Activated CD4-positive, alpha-beta T cell treated with anti-CD3 and anti-CD28 coated beads for 4 hours (primary cell): ENCODE measurements around the gene DCC.

ENCODE experiments used
- DNase-seq, 2 donors: peaks; one replicate each; pipeline ENCODE4 v3.0.0-alpha.2; 2020

The DCC gene

GRCh38 chr18:52829320-52829719, 489.3 kb downstream of the DCC start:
- DNase-seq = no peak

DNA sequence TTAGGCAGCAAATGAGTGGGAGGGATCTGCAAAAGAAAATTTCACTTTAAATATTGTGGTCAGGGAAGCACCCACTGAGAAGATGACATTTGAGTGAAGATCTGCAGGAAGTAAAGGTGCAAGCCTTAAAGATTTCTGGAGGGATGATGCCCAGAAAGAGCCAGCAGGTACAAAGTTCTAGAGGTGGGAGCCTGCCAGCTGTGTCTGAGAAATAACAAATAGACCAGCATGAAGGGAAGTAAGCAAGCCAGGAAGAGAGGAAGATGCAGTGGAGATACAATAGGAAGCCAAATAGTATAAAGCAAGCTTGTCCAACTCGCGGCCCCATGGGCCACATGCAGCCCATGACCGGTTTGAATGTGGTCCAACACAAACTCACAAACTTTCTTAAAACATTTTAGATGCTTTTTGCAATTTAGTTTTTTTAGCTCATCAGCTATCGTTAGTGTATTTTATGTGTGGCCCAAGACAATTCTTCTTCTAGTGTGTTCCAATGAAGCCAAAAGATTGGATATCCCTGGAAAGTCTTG, 489.9 kb downstream of the DCC start:
- DNase-seq = no peak

- no peak for DNase-seq
These were observed 504.3 kb downstream of the DCC start for GRCh38 chr18:52844323-52844722.

- DNase-seq = no peak
These were observed 505.0 kb downstream of the DCC start for GRCh38 chr18:52845036-52845435.

DNA sequence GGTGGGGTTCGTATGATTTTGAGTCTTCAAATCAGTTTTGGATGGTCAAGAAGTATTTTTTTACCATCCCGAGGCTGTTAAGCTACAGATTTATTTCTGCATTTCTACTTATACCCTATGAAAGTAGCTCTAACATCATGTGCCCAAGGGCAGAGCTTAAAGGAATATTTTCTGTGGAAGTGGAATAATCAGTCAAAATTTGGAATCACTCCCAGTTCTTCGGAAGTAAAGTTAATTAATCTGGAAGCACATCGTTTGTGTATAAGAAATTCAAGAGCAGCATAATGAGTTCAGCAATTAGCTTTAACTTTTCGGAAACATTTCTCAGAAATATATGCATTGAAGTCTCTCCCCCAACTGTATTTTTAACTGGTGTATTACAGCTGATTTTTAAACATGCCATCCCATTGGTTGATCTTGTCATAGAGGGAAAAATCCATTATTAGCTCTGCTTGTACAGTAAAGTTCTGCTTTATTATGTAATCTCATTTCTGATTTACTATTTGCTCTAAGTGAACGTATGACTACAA, 510.1 kb downstream of the DCC start:
- no peak for DNase-seq

- no peak for DNase-seq
These were observed 521.6 kb downstream of the DCC start for GRCh38 chr18:52861558-52861957.

GRCh38 chr18:52869349-52869923, 529.4 kb downstream of the DCC start:
- DNase-seq = no peak

- no peak for DNase-seq
These were observed 530.2 kb downstream of the DCC start for GRCh38 chr18:52869942-52870907.

DNA sequence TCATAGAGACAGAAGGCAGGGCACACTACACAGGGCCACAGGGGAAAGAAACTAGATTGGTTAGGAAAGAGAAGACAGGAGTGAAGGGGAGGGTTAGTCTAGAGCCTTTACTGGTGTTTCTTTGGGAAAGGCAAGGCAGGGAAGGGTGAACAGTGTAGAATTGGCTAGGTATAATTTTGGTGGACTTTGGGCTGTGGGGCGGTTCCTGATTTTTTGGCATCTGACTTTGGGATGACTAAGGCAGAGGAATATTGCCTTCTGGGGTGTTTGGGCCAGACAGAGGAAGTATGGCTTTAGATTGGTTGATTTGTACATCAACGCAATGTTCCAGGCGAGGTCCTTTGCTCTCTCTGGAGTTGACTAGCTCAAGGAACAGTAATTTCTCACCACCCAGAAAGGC, 534.8 kb downstream of the DCC start:
- DNase-seq = no peak

DNA sequence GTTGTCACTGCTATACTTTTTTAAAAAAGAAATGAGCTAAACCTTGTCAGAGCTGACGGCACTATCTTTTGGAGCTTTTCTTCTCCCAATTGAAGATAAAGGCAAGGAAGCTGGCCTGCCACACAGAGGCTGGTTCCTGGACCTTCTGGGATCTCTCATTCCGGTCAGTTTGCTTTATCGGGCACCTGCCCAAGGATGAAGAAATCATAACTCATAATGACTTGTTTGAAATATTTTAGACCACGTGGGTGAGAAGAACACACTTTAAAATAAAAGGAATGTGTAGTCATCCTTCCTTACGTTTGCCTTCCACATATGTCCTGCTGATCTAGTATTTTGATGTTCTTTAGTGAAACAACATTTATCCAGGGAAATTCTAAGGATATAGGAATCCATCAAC, 535.7 kb downstream of the DCC start:
- DNase-seq = no peak

DNA sequence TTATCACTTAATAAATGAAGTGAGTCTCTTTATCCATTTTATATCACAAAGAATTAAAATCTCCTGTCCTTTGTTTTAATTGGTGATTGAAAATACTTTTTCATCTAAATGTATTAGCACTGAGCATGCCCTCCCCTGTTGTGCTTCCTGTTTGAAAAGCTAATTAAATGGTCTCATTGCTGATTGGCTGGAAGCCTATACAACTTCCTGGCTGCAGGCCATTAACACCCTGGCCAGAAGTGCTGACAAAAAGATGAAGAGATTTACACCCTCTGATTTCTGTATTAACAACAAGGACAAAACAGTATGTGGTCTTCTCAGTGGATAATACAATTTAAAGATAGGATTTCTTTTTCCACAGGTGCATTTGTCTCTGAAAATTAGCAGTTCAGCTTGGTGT, 548.0 kb downstream of the DCC start:
- no peak for DNase-seq

DNA sequence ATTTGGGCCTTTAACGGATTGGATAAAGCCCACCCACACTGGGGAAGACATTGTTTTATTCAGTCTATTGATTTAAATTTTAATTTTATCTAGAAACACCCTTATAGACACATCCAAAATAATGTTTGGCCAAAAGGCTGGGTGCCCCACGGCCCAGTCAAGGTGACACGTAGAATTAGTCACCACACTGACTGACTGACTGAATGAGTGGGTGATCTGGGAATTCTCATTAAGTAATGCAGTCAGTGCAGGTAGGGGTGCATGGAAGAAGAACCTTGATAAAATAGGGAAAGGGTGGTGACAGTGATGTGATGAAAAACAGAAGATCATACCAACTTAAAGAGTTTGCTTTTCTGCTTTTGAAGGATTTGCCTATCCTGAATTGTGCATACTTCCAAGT, 554.8 kb downstream of the DCC start:
- no peak for DNase-seq

DNA sequence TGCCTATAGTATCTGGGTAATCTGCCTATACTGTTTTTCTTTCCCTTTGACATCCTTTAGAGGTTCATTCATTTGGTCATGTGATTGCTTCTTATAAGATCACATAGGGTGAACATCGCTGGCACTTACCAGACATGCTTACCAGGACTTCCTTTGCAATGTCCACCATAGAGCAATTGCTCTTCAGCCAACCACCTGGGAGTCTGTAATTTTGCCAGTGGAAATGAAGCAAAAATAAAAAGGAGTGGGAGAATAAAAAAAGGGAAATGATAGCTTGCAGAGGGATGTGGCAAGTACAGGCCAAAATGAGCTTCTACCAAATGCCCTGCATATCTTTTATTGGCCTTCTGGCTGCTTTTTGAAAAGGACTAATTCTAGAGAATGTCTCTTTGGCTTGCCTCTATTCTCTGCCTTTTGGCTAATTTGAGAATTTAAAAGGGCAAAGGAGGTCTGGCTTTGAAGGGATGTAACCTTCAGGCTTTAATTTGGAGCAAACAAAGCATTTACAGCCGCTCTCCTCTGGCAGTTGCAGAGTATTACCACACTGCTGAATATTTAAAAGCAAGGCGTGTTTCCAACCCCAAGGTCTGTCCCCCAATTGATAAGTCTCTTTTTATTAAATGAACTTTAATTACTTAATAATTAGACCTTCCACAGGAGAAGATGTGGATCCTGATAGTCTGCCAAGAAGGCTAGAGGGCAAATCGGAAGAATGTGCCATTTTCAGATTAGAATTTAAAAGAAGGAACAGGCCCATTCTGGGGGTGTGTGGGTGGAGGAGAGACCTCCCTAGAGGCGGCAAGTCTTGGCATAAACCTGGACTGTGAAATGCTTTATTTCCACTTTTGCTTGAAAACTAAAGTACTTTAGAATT, 557.9 kb downstream of the DCC start:
- DNase-seq = no peak

DNA sequence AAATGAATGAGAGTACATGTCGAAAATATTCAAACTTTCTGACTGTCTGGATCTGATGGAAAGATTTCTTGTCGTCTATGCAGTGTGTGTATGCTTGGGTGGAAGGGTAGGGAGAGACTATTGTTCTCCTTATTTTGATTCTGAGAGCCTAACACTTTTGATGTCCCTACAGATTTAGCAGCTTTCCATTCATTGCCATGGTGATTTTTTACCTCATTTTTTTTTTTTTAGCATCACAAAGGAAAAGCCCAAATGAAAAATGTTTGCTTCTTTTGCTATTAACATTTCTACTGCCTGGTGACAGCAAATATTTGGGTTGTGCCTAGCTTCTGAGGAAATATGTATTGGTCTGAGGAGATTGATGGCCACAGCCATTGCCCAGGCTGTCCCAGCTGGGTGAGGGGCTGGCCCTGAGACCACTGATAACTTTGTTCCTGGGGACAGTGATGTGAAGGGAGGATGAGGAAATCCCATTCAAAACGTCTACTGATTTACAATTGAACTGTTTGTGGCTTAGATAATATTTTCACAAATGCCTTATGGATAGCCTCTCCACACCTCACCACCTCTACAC, 558.6 kb downstream of the DCC start:
- DNase-seq = no peak

DNA sequence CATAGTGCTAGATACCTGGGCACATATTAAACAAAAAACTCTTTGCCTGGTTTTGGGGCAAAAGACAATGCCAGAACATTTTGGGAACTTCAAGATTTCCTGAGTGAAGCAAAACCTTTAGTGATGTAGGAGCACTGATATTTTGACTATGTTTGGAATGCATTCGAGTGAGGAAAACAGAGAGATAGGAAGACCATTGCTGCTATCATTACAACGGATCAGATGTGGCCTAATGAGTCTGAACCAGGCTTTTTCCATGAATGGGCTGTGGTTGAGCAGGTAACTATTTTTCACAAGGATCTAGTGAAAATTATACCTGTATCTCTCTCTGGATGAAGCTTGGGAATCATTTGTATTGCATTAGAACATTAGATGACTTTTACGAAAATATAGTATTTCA, 562.2 kb downstream of the DCC start:
- no peak for DNase-seq

DNA sequence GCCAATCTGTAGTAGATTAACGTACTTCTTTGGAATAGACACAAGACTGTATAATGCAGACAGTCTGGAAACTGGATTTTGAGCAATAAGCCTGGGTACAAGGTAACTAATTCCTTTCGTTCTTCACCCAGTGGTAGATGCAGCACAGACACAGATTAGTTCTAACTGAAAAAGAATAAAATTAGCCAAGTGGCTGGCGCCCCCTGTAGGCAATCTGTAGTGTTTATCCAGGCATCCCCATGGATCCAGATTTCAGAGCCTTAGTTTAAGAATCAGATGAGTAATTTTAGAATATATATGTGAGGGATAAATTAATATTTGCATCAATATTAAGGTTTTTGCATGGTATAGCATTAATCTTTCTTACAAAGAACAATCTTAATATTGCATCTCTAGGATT, 563.9 kb downstream of the DCC start:
- no peak for DNase-seq

DNA sequence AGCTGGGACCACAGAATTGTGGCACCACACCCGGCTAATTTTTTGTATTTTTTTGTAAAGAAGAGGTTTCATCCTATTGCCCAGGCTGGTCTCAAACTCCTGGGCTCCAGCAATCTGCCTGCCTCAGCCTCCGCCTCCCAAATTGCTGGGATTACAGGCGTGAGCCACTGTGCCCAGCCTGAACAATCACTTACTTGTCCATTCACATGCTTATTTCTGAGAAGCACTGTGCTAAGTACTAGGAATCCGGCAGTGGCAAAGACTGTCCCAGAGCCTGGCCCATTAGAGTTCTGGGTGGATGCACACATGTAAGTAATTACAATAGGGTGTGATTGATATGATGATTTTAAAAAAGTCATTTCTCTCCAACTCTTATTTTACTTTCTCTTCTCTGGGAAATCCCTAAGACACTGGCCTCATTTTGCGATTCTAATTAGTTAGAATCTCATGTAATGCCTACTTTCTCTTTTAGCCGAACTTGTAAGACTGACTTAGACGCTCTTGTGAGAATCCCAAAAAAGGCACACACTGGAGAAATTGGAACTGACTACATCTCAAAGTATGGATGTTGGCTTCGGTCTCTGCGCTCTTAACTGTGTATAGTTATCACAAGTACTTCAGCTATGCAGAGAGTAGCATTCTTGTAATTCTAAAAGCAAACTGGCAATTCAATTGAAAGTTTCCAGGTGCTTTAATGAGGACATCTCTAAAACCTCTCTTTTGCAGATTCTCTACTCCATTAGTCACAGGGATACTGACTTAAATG, 567.7 kb downstream of the DCC start:
- no peak for DNase-seq

- no peak for DNase-seq
These were observed 574.2 kb downstream of the DCC start for GRCh38 chr18:52914148-52914547.

GRCh38 chr18:52920665-52921064, 580.7 kb downstream of the DCC start:
- DNase-seq = no peak

DNA sequence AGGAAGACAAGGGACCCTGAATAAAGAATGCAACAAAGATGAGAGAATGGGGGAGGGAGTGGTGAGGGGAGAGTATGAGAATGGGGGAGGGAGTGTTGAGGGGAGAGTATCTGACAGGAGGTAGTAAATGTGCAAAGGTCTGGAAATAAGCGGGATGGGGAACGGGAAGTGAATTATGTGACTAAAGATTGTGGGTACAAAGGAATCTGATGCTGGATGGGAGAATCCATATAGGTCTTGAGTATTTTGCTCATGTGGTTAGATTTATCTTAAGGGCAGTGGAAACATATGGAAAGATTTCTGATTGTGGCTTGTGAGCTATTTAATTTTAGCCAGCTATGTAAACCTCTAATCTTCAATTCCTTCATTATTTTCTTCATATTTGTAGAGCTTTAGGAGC, 593.4 kb downstream of the DCC start:
- DNase-seq = no peak

DNA sequence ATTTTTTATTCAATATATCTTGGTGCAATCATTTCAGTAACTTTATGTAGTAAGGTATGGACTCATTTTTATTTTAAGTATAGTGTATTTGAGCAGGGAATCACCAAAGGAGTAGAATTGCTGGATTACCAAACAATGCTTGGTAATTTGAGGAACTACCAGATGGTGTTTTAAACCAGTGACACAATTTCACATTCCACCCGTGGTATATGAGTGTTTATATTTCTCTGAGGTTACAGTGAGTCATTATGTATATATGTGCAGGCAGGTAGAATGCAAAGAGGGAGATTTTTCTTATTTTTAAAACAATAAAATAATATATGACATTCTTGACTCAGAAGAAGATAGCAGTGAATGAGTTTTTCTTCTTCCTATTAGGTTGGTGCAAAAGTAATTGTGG, 596.9 kb downstream of the DCC start:
- no peak for DNase-seq

DNA sequence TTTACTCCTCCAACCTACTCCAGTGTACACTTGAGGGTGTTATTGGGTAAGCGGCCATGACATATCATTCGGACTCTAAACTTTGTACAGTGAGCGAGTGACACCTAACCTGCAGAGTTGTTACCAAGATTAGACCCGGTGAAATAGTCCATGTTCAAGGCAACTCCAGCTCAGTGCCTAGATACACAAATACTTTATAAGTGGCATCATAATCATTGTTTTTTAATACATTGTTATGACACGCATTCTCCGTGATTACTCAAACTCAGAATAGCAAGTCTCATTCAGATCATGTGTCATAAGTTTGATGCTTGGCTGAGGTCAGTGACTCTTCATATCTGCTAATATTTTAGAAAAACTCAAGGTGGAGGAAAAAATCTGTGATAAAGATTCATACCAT, 597.8 kb downstream of the DCC start:
- no peak for DNase-seq
